HG02981 (cell line): Measurements from ENCODE around the gene TIMM21.

Experiments
- ATAC-seq: cut with Tn5 transposase; IDR thresholded peaks from one replicate; pipeline ENCODE4 v1.9.1; 2021; ENCODE audit warnings: mild to moderate bottlenecking, moderate library complexity; ENCODE audit not compliant: unreplicated experiment

Gene TIMM21

DNA sequence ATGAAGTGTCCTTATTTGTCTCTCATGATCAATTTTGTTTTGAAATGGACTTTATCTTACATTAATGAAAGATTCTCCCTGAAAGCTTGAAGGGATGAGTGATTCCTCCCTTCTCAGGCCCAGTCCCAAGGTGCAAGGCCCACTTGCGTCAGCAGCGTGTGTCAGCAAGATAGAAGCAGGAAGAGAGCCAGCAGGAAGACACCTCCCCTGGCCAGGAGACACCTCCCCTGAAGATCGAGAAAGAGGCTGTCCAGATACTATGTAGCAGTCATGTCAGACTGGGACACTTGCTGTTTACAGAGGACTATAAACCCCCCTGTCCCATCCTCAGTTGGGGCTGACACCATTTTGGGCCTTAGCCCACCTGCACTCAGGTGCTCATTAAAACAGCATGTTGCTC, 38.3 kb downstream of the TIMM21 start:
- no peak for ATAC-seq

GRCh38 chr18:74190086-74190485, 41.8 kb downstream of the TIMM21 start:
- ATAC-seq = no peak

DNA sequence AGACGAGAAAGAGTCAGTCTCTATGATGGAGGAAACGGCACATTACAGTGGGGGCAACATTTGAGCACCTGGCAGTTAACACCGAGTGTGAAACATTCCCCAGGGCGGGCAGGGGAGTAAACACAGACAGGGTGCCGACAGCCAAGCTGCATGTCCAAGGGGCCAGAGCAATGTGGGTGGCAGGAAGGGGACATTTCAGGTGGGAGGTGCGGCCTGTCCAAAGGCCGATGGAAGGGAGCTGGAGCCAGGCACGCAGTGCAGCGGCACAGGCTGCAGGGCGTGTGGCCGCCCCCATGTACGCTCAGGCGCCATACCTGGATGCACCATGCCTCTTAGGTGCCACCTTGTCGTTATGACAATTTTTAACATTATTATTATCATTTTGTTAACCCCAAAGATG, 43.3 kb downstream of the TIMM21 start:
- ATAC-seq = no peak

DNA sequence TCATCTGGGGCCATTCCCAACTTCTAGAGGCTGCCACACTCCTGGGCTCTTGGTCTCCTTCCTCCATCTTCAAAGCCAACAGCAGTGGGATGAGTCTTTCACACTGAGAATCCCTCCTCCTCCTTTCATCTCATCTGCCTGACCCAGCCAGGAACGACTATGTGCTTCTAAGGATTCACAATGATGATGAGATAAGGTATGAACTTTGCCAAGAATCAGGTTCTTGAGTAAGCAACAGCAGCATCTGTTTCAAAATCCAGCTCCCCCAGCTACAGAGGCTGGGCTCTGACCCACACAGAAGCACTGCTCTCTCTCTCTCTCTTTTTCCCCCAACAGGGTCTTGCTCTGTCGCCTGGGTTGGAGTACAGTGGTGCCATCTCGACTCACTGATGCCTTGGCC, 46.4 kb downstream of the TIMM21 start:
- no peak for ATAC-seq

- peak; percentile 89 for ATAC-seq
These were observed 48.1 kb downstream of the TIMM21 start for GRCh38 chr18:74196220-74197119.

GRCh38 chr18:74197705-74198341, 49.5 kb downstream of the TIMM21 start:
- no peak for ATAC-seq

GRCh38 chr18:74198453-74198852, 50.1 kb downstream of the TIMM21 start:
- no peak for ATAC-seq

GRCh38 chr18:74200780-74201179, 52.5 kb downstream of the TIMM21 start:
- ATAC-seq = no peak

DNA sequence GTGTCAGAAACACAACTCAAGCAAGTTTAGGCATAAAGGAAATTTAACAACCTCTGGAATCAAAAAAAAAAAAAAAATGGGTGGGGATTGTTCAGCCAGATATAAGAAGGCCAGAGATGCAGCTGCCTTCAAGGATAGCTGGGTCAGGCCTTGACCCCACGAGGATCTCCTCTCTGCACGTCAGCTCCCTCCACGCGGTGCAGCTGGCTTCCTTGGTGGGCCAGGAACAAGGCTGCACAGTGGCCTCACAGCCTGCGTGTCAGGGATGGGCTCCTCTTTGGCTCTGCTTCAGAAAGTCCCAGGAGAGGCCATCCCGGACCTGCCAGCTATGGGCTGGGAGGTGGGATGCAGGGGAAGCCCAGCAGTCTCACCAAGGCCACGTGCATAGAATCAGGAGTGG, 55.5 kb downstream of the TIMM21 start:
- no peak for ATAC-seq

DNA sequence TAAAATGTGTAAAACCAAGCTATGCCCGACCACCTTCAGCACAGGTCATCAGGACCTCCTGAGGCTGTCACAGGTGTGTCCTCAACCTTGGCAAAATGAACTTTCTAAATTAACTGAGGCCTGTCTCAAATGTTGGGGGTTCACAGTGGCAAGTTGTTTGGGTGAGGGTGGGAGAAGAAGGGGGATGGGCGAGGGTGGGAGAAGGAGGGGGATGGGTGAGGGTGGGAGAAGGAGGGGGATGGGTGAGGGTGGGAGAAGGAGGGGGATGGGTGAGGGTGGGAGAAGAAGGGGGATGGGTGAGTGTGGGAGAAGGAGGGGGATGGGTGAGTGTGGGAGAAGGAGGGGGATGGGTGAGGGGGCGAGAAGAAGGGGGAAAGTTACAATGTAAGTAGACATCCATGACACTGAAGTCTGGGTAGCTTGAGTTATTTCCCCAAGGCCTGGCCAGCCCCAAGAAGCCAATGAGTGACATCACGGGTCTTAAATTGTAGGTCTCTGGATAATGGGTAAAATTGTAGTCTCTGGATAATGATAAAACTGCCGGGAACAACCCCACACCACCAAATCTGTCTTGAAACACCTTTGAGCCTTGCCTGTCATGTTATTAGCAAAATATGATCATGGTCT, 56.3 kb downstream of the TIMM21 start:
- ATAC-seq = no peak
